Ishikawa (cell line): ENCODE measurements around the gene CD177.

ENCODE experiments used
- CEBPB ChIP-seq: IDR thresholded peaks from 2 replicates; pipeline ENCODE4 v1.6.1; 2012
- CREB1 ChIP-seq: IDR thresholded peaks from 2 replicates; pipeline ENCODE4 v1.6.1; 2012; ENCODE audit warnings: low read depth
- EGR1 ChIP-seq: IDR thresholded peaks from 2 replicates; pipeline ENCODE4 v1.6.1; 2012
- EP300 ChIP-seq: IDR thresholded peaks from 2 replicates; pipeline ENCODE4 v1.6.1; 2012; ENCODE audit warnings: borderline replicate concordance
- FOXM1 ChIP-seq: IDR thresholded peaks from 2 replicates; pipeline ENCODE4 v1.6.1; 2012; ENCODE audit warnings: low read depth, borderline replicate concordance
- NFIC ChIP-seq: IDR thresholded peaks from 2 replicates; pipeline ENCODE4 v1.6.1; 2012
- RAD21 ChIP-seq: IDR thresholded peaks from 2 replicates; pipeline ENCODE4 v1.6.1; 2012; ENCODE audit warnings: low read depth
- TAF1 ChIP-seq: IDR thresholded peaks from 2 replicates; pipeline ENCODE4 v1.6.1; 2012; ENCODE audit warnings: low read depth, mild to moderate bottlenecking
- TCF12 ChIP-seq: IDR thresholded peaks from 2 replicates; pipeline ENCODE4 v1.6.1; 2012; ENCODE audit warnings: low read depth
- TEAD4 ChIP-seq: IDR thresholded peaks from 2 replicates; pipeline ENCODE4 v1.6.1; 2012
- YY1 ChIP-seq: IDR thresholded peaks from 2 replicates; pipeline ENCODE4 v1.6.1; 2012; ENCODE audit warnings: low read depth
- ZBTB7A ChIP-seq: IDR thresholded peaks from 2 replicates; pipeline ENCODE4 v1.6.1; 2012; ENCODE audit warnings: low read depth
- TF ChIP-seq, protein P1 (sequence below): IDR thresholded peaks from 2 replicates; pipeline ENCODE4 v1.6.1; 2012
- TF ChIP-seq, protein P2 (sequence below): IDR thresholded peaks from 2 replicates; pipeline ENCODE4 v1.6.1; 2012
- TF ChIP-seq, protein P3 (sequence below): IDR thresholded peaks from 2 replicates; pipeline ENCODE4 v1.6.1; 2012; ENCODE audit warnings: low read depth, mild to moderate bottlenecking

CD177 gene, protein sequence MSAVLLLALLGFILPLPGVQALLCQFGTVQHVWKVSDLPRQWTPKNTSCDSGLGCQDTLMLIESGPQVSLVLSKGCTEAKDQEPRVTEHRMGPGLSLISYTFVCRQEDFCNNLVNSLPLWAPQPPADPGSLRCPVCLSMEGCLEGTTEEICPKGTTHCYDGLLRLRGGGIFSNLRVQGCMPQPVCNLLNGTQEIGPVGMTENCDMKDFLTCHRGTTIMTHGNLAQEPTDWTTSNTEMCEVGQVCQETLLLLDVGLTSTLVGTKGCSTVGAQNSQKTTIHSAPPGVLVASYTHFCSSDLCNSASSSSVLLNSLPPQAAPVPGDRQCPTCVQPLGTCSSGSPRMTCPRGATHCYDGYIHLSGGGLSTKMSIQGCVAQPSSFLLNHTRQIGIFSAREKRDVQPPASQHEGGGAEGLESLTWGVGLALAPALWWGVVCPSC

DNA sequence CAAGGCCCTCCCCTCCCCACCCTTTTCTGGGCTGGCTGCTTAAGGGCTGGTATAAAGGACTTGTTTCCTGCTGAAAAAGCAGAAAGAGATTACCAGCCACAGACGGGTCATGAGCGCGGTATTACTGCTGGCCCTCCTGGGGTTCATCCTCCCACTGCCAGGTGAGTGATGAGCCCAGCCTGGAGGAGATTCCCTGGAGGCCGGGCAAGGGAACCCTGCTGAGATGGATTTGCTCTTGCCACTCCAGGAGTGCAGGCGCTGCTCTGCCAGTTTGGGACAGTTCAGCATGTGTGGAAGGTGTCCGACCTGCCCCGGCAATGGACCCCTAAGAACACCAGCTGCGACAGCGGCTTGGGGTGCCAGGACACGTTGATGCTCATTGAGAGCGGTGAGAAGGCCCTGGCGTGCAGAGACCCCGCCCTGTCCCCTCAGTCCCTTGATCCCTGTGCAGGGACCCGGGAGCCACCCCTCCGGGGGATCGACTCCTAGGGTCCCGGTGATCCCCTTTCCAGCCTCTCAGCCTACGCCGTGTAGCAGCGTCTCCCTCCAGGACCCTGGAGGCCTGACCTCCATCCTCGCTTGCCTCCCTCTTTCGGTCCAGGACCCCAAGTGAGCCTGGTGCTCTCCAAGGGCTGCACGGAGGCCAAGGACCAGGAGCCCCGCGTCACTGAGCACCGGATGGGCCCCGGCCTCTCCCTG lies at the start of gene CD177:
Gene CD177 (plus strand): TSS at position 81 of the 699 bp plus-strand sequence. CDS start 29 bp downstream, at position 110.
- TF ChIP-seq, protein P1, sequence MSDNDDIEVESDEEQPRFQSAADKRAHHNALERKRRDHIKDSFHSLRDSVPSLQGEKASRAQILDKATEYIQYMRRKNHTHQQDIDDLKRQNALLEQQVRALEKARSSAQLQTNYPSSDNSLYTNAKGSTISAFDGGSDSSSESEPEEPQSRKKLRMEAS, result no peak
- TF ChIP-seq CREB1, result no peak
- no peak for TF ChIP-seq NFIC
- TF ChIP-seq RAD21, result no peak

DNA sequence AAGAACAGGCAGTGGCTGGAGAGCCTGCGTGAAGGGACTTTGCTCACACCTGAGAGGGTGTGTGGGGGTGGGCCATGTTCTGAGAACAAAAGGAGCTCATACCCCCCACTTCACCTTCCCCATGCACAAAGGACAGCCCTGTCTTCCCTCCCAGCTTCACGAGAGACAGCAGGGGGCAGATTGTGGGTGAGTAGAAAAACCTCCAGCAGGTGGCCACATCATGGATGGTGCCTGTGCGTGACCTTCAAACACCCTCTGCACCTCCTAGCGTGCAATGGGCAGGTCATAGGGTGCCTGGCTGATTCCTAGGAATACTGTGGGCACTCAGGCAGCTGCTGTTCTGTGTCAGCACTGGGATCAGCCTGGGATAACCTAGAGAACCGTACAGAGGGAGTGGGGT lies 47.8 kb upstream of the CD177 start:
- TF ChIP-seq CEBPB (no peak), RAD21 (no peak), ZBTB7A (no peak), YY1 (no peak)
- TF ChIP-seq, protein P1, result no peak

DNA sequence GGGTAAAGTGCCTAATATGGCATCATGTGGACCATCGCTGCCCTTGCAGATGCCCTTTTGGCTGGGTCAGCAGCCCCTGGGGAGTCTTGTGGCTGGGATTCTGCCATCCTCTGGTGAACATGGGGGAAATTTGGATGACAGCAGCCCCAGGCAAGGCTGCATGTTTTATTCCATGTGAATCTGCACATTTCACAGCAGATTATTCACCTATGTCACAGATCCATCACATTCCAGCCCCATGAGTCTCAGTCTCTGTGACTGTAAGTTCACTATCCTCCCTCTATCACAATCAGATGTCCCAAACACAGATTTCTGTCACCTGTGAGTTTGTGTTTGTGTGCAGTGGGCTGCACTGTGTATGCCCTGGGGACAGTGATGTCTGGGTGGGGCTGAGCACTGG lies 47.4 kb upstream of the CD177 start:
- no peak for TF ChIP-seq FOXM1
- no peak for TF ChIP-seq NFIC
- TF ChIP-seq YY1, result no peak
- TF ChIP-seq TCF12, result no peak
- TF ChIP-seq CREB1, result no peak
- TF ChIP-seq, protein P2, sequence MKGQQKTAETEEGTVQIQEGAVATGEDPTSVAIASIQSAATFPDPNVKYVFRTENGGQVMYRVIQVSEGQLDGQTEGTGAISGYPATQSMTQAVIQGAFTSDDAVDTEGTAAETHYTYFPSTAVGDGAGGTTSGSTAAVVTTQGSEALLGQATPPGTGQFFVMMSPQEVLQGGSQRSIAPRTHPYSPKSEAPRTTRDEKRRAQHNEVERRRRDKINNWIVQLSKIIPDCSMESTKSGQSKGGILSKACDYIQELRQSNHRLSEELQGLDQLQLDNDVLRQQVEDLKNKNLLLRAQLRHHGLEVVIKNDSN, result no peak
- TF ChIP-seq EGR1, result no peak
- no peak for TF ChIP-seq TEAD4
- no peak for TF ChIP-seq RAD21
- no peak for TF ChIP-seq ZBTB7A
- TF ChIP-seq, protein P1, result no peak
- TF ChIP-seq CEBPB, result no peak
- TF ChIP-seq, protein P3, sequence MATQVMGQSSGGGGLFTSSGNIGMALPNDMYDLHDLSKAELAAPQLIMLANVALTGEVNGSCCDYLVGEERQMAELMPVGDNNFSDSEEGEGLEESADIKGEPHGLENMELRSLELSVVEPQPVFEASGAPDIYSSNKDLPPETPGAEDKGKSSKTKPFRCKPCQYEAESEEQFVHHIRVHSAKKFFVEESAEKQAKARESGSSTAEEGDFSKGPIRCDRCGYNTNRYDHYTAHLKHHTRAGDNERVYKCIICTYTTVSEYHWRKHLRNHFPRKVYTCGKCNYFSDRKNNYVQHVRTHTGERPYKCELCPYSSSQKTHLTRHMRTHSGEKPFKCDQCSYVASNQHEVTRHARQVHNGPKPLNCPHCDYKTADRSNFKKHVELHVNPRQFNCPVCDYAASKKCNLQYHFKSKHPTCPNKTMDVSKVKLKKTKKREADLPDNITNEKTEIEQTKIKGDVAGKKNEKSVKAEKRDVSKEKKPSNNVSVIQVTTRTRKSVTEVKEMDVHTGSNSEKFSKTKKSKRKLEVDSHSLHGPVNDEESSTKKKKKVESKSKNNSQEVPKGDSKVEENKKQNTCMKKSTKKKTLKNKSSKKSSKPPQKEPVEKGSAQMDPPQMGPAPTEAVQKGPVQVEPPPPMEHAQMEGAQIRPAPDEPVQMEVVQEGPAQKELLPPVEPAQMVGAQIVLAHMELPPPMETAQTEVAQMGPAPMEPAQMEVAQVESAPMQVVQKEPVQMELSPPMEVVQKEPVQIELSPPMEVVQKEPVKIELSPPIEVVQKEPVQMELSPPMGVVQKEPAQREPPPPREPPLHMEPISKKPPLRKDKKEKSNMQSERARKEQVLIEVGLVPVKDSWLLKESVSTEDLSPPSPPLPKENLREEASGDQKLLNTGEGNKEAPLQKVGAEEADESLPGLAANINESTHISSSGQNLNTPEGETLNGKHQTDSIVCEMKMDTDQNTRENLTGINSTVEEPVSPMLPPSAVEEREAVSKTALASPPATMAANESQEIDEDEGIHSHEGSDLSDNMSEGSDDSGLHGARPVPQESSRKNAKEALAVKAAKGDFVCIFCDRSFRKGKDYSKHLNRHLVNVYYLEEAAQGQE, result no peak
- TF ChIP-seq EP300, result no peak
- no peak for TF ChIP-seq TAF1

DNA sequence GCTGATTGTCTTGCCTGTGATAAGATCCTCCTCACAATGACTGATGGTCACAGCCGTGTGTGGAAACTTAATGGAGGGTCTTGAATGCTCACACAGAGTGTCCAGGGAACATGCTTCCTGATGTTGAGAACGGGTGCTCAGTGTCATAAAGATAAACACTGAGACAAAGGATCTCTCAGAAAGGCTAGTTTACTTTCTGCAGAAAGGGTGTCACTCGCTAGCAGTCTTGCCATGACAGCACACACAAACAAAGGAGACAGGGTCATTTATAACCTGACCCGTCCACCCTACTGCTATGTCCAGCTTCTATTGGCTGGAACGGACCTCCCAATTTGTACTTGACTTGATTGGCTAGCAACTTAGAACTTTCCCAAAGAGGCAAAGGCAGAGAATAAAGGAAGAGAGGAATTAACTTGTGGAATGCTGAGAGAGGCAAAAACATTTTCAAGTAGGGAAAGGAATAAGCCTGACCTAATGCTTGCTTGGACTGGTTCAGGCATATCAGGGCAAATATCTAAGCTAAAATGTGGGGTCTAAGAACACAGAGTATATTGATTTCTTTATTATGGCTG lies 45.2 kb upstream of the CD177 start:
- TF ChIP-seq FOXM1, result no peak
- no peak for TF ChIP-seq CREB1
- TF ChIP-seq TEAD4, result no peak
- TF ChIP-seq TCF12, result no peak
- TF ChIP-seq NFIC, result no peak
- no peak for TF ChIP-seq EP300
- no peak for TF ChIP-seq EGR1
- TF ChIP-seq YY1, result no peak
- TF ChIP-seq, protein P2, result no peak
- no peak for TF ChIP-seq TAF1
- TF ChIP-seq ZBTB7A, result no peak
- TF ChIP-seq RAD21, result no peak
- TF ChIP-seq, protein P3, result no peak
- TF ChIP-seq CEBPB, result no peak
- TF ChIP-seq, protein P1, result no peak

DNA sequence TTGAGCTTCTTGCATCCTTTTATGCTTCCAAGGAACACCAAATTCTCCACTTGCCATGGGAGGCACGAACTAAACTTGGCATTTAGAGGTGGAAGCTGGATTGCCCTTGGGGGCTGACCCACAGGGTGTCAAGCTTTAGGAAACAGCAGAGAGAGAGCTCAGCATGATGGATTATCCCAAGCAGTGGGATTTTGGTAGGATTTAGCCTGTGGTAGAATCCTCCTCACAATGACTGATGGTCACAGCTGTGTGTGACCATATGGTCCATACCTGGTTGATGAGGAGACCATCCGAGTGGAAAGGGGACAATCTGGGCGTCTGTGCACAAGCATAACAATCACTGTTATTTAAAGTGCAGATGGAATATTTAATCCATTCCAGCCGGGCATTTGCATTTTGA lies 44.0 kb upstream of the CD177 start:
- TF ChIP-seq CREB1 (no peak), FOXM1 (no peak)
- TF ChIP-seq, protein P2, result no peak
